ENCODE results near the gene ACBD4.

DNA sequence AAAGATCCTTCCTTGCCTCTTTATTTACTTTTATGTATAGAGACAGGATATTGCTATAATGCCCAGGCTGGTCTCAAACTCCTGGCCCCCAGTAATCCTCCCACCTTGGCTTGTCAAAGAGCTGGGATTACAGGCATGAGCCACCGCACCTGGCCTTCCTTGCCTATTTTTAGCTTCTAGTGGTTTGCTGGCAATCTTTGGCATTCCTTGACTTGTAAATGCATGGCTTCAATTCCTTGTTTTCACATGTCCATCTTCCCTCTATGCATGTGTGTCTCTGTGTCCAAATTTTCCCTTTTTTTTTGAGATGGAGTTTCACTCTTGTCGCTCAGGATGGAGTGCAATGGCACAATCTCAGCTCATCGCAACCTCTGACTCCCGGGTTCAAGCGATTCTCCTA lies 48.7 kb downstream of the ACBD4 start:
- TF ChIP-seq, protein P1, sequence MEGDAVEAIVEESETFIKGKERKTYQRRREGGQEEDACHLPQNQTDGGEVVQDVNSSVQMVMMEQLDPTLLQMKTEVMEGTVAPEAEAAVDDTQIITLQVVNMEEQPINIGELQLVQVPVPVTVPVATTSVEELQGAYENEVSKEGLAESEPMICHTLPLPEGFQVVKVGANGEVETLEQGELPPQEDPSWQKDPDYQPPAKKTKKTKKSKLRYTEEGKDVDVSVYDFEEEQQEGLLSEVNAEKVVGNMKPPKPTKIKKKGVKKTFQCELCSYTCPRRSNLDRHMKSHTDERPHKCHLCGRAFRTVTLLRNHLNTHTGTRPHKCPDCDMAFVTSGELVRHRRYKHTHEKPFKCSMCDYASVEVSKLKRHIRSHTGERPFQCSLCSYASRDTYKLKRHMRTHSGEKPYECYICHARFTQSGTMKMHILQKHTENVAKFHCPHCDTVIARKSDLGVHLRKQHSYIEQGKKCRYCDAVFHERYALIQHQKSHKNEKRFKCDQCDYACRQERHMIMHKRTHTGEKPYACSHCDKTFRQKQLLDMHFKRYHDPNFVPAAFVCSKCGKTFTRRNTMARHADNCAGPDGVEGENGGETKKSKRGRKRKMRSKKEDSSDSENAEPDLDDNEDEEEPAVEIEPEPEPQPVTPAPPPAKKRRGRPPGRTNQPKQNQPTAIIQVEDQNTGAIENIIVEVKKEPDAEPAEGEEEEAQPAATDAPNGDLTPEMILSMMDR (IDR thresholded peaks at IDR 0.05), result no peak
- TF ChIP-seq EP300 (IDR thresholded peaks at IDR 0.05) (no peak), POLR2A (IDR thresholded peaks at IDR 0.05) (no peak)
